ENCODE results near the gene PAQR9.
A peak's percentile ranks its signal among the peaks of the same experiment; 100 is the strongest.
"Not testable (repeated sequence)": the region's sequence is repeated elsewhere in the genome, so short reads cannot be mapped to it uniquely, and the experiment has no call there.

PAQR9 gene

DNA sequence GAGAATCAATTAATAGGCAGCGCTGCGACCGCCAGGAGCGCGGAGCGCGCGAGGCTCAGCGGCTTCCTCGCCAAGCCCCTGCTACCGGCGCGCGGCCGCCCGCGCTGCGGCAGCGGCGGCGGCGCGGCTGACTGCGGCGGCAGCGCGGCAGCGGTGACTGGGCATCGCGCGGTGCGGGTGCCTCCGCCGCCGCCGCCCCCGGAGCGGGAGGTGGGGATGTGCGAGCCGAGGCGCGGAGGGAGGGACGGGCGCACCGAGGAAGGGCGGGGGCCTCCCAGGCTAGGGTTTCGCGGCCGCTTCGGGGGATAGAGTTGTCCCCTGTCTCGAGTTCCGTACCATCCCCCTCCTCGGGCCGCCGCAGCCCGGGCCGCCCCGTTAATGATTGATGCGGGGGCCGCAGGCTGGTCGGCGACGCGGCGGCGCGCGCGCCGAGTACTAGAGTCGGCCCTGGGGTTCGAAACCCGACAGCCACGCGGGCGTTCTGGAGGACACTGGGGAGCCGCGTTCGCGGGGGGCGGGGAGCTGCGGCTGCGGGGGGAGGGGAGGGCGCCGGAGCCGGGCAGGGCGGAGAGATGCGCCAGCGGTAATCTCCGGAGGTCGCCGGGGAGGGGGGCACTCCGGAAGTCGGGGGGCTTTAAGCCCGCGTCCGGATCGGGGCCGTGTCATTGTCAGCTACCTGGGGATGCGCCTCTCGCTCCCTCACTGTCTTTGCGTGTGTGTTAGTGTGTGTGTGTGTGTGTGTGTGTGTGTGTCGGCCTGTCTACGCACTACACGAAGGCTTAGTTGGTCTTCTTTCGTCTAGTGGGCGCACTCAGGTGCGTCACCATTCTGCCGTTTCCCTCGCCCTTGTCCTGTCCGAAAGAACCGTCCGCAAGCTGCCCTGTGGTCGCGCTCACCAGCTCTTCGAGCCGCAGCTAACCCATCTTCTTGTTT lies at the start of gene PAQR9:
Gene PAQR9 (minus strand): TSS at position 159 of the 933 bp plus-strand sequence. CDS start 338 bp downstream, outside the sequence.
- no peak for DNase-seq

DNA sequence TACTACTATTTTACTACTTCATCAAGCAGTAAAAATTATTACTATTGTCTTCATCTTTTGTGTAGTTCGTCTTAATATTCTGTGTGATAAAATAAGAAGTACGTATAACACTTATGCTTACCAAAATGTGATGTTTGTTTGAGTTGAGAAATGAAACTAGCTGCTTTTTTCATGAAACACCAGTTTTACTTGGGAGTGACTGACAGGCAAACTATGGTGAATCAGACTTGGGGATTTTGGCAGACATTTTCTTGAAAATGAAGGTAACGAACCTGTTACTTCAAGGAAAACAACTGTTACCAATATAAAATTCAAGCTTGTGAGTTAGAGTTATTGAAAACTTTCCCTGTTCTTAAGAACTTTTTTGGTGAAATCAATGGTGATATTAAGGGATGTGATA lies 48.2 kb upstream of the PAQR9 start:
- DNase-seq: no peak

- no peak for DNase-seq
Measured at GRCh38 chr3:143010024-143010423, 46.5 kb upstream of the PAQR9 start.

- no peak for DNase-seq
Measured at GRCh38 chr3:143004823-143005222, 41.3 kb upstream of the PAQR9 start.

DNA sequence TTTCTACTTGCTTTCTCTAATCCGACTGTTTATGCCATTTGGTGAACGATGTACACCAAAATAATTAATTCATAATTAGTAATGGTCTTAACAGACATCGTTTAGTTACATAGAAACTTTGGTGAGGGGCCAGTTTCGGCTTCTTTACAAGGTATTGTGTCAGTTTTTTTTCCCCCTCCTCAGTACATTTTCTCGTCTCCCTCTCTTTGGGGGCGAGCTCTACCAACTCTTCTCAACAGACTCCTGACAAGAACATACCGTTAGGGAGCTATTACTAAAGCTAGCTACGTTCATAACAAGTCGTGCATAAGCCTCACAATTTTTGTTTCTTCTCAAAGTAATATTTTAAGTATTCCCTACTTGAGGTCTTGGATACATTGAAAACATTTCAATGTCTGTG lies 39.3 kb upstream of the PAQR9 start:
- DNase-seq: no peak

DNA sequence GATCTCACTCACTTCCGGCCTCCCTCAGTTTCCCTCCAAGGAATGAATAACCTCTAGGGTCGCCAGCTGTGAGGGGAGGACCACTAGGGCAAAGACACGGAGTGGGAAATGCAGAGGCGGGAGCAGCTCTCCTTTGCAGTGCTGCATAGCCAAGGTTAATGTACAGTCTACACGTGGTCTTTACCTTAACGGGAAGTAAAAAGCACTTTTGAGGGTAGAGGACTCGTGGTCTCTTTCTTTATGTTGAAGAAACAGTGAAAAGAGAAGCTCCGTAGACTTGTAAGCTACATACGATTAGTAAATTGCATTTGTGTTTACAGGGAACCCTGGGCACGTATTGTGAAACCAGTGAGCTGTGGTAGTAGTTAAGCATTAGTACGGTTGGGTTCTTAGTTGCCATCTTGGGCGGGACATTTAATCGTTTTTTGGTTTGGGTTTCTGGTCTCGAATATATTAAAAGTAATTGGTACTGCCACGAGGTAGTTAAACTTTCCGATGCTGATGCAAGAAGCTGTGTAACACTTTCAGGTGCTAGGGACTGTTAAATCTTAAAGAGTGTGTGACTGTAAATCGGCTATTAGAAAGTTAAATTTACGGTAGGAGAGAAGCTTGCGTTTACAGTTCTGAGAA lies 38.7 kb upstream of the PAQR9 start:
- no peak for DNase-seq

- DNase-seq: peak; percentile 86
Measured at GRCh38 chr3:143001369-143002082, 38.1 kb upstream of the PAQR9 start, which contains the start of gene U2SURP. Gene U2SURP (plus strand): TSS chr3:143001570. CDS start chr3:143001629, 59 bp downstream.

- DNase-seq: peak; percentile 62
Measured at GRCh38 chr3:143001034-143001368, 37.5 kb upstream of the PAQR9 start.

DNA sequence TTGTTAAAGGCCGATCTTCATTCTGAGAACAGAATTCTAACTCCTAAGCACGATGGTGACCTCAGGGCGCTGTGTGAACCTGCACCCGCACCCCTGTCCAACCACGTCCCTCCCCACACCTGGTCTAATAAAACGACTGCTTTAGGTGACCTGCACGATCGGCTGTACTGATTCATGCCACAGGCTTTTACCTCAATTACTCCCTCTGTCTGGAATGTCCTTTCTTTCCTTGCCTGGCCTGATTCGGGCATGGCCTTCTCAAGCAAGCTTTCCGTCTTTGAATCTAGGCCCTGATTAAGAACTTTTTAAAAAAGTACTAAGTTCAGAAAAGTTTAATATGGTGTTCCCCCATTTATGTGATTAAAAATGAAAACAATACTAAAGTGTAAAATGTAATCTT lies 37.1 kb upstream of the PAQR9 start:
- DNase-seq: no peak

DNA sequence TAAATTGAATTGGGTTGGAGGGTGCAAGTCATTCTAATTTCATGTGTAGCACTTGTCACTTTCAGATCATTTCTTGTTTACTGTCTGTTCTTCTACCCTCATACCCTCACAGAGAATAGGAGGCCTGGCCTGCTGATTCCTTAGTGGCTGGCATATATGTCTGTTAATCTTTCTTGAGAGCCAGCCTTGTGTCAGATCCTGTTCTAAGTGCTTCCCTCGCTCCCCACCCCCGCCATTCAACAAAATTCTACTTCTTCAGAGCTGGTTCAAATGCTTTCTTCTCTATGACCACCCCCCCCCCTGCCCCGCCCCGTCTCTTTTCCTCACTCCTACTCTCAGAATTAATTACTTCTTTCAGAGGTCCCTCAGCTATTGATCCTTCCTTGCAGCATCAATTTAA lies 36.4 kb upstream of the PAQR9 start:
- no peak for DNase-seq

DNA sequence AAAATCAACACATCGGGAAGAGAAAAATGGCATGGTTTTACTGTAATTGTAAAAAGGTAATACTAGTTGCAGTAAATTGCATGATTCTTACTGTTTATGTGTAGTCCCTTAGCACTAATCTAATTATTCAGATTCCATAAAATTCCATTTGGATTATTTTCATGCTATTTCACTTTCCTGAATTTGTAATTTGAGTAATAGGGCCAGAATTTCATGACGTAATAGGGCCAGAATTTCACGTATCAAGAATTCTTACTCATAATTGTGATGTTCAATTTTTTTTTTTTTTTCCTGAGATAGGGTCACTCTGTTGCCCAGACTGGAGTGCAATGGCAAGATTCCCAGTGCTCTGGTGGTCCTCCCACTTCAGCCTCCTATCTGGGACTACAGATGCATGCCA lies 35.0 kb upstream of the PAQR9 start:
- no peak for DNase-seq

DNA sequence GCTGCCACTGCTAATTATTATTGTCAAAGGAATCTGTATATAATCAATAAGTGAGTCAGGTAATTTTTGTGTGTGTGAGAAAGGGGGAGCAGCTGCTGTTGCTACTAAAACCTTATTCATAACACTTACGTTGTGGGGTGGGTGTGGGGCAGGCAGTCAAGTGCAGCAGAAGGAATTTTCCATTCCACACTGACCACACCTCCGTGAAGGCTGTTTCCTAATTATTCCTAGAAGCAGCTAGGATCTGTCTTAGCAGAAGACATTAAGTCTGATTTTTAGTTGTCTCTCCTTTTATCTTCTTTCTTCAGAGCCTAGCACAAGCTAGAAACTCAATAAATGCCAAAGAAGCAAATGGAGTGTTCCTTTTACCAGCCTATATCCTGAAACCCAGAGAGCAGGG lies 33.9 kb upstream of the PAQR9 start:
- no peak for DNase-seq

GRCh38 chr3:142993958-142994442 lies 30.5 kb upstream of the PAQR9 start:
- DNase-seq: peak; percentile 56

- no peak for DNase-seq
Measured at GRCh38 chr3:142992323-142992722, 28.8 kb upstream of the PAQR9 start.

DNA sequence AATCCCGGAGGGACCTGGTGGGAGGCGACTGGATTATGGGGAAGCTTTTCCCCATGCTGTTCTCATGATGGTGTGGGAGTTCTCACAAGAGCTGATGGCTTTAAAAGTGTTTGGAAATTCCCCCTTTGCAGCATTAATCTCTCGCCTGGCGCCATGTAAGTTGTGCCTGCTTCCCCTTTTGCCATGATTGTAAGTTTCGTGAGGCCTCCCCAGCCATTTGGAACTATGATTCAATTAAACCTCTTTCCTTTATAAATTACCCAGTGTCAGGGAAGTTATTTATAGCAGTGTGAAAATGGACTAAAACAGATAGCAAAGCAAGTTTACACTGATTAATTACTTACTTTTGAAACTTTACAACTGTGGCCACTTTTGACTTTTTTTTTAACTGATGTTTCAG lies 27.2 kb upstream of the PAQR9 start:
- DNase-seq: no peak

DNA sequence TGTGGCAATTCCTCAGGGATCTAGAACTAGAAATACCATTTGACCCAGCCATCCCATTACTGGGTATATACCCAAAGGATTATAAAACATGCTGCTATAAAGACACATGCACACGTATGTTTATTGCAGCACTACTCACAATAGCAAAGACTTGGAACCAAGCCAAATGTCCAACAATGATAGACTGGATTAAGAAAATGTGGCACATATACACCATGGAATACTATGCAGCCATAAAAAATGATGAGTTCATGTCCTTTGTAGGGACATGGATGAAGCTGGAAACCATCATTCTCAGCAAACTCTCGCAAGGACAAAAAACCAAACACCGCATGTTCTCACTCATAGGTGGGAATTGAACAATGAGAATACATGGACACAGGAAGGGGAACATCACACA lies 25.4 kb upstream of the PAQR9 start:
- not testable (repeated sequence) for DNase-seq

- DNase-seq: not testable (repeated sequence)
Measured at GRCh38 chr3:142988221-142988620, 24.7 kb upstream of the PAQR9 start.

- DNase-seq: no peak
Measured at GRCh38 chr3:142987707-142988106, 24.2 kb upstream of the PAQR9 start.

GRCh38 chr3:142987080-142987700 lies 23.7 kb upstream of the PAQR9 start:
- DNase-seq: no peak

DNA sequence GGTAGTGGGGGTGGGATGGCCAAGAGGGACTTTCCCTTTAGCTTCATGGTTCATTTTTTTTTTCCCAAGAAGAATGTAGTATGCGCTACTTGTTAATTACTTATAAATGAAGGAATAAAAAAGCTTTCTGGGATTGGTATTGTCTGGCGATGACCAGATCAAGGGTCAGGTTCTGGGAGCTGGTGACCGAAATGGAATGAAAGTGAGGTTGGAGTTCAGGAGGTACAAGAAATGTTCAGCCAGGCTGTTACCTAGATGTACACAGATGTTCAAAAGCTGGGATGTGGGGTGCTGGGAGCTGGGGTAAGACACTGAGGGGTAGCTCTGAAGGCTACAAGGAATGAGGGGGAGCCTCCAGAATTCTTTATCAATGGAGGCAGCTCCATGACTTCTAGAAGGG lies 20.8 kb upstream of the PAQR9 start:
- DNase-seq: no peak

DNA sequence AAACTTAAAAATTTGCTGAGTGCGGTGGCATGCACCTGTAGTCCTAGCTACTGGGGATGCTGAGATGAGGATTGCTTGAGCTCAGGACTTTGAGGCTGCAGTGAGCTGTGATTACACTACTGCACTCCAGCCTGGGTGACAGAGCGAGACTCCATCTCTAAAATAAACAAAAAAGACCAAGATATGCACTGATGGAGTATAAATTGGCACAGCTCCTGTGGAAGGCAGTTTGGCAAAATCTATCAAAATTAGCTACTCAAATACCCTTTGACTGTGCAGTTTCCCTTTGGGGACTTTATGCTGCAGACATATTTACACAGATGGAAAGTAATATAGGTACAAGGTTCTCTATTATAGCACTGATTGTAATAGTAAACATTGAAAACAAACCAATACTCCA lies 19.8 kb upstream of the PAQR9 start:
- DNase-seq: no peak

GRCh38 chr3:142982038-142982773 lies 18.7 kb upstream of the PAQR9 start:
- no peak for DNase-seq
